Activated gamma-delta T cell treated with Interleukin-2 at 50 U/mL for 16 hours (primary cell): ENCODE results near the gene CBLN4.

ENCODE experiments used
- DNase-seq: peaks from one replicate; pipeline ENCODE4 v3.0.0-alpha.2; 2020

Gene CBLN4

DNA sequence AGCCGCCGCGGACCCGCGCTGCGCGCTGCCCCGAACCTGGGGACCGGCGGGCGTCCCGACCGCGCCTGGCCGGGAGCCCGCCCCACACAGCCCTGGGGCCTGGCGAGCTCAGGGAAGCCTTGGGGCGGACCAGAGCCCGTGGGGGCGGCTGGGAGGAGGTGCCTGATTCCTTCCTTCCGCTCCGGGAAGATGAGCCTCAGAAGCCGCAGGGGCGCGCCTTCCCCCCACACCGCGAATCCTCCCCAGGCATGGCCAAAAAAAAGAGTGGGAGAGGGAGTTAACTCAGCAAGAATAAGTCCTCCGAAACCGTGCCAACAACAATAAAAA lies at the start of gene CBLN4:
Gene CBLN4, minus strand, starts transcription at position 131 of the 327 bp plus-strand sequence. CDS start 1,348 bp downstream, outside the sequence.
- DNase-seq, result no peak

DNA sequence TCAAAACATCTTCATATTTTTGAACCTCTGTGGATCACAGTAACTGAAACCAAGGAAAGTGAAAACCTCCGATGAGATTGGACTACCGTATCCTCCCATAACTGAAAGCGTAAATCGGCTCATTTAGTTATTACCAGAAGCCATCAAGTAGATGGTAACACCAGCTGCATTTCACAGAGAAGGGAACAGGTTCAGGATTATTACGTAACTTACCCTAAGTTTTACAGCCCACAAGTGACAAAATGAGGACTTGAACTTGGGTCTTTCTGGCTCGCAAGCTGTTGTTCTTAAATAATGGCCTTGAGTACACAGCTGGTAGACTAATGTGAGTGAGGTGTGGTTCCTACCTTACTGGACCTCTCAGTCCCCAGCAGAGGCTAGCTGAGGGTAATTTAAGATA lies 37.9 kb upstream of the CBLN4 start:
- DNase-seq, result no peak

DNA sequence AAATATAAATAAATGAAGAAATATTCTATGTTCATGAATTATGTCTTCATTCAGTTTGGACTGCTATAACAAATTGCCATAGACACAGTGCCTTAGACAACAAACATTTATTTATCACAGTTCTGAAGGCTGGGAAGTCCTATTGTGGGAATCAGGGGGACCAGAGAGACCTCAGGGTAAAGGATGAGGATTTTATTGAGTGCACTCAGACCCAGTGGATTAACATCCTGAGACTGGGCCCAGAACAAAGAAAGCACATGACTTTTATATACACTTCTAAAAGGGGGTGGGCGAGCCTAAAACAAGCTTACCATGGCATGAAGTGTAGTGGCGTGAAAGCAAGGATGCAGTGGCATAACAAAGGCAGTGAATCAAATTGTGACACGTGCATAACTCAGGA lies 26.9 kb upstream of the CBLN4 start:
- DNase-seq, result no peak

DNA sequence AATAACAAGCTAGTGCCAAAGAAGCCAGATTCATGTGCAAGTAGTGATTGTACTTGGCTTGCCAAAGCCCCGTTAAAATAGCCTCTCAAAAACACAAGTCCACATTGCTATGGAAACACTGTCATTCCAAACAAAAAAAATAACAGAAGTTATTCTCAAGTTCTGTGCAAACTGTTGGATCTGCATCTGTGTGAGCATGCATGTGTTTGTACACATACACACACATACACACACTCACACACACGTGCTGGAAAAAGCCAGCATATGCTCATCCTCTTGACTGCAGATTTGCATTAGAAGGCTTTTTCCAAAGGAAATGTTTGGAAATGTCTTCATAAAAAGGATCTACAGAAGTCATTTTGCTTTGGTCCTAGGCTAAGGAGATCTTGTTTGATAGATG lies 13.4 kb upstream of the CBLN4 start:
- no peak for DNase-seq

DNA sequence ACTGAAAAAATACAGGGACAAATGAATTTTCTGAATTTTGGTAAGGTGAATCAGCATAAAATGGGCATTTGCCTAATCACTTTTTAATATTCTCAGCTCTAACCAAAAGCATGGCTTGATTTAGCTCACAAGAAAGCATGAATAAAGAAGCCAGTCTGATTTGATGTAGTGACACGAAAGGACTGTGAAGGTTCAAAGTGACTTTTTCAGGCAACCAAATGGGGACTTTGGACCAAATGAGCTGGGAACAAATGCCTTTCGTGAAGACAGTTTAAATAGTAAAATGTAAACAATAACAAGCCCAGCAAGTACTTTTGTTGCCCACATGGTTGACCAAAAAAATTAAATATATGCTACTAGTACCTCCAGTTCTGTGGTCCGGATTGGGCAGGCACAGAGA lies 12.9 kb upstream of the CBLN4 start:
- DNase-seq, result no peak

DNA sequence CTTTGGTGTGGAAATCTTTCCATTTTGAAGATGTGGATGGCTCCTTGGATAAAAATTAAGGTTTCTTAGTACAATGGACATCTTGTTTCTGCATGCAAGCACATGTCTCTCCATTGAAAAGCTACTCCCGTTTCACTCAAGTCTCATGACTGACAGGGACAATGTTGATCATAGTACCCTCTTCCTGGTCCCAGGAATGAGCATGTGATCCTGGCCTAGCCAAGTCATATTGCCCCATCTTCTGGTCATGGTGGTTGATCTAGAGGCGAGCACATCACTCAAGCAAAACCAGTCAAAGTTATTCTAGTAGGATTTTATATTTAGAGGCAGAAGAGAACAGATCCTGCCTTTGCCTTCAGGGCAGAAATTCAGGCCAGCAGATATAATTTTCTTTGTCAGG lies 12.2 kb upstream of the CBLN4 start:
- DNase-seq, result no peak

DNA sequence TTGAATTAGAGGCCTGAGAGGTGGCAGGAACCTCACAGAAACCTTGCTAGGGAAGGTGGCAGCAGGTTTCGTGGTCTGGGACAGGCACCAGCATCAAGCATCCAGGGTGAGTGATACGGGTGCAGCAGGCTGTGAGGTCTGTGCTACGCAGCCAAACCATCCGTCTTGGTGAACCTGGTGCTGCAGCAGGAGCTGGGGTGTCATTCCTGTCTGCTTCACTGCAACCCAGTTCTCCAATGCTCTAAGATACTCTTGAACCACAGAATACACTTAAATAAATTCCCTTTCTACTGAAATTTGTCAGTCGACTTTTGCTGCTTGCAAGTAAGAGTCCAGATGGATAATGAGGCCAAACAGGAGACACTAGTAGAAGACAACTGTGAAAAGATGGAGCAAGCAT lies 9.7 kb upstream of the CBLN4 start:
- no peak for DNase-seq

DNA sequence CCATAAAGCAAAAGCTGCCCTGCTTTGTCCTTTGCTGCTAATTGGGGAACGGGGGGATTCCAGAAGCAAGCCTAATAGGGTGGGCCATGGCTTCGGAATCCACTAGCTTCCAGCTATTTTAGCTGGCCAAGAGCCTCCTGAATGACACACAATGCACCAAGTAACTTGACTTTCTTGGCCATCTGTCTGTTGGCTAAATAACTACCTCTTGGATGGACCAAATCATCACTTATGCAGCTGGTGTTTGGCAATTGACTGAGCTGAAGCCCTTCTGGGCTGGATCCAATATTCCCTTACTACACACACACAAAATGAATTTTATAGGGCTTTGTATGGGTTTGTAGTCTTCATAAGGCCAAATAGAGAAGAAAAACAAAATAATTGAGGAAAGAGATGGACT lies 8.8 kb upstream of the CBLN4 start:
- no peak for DNase-seq

DNA sequence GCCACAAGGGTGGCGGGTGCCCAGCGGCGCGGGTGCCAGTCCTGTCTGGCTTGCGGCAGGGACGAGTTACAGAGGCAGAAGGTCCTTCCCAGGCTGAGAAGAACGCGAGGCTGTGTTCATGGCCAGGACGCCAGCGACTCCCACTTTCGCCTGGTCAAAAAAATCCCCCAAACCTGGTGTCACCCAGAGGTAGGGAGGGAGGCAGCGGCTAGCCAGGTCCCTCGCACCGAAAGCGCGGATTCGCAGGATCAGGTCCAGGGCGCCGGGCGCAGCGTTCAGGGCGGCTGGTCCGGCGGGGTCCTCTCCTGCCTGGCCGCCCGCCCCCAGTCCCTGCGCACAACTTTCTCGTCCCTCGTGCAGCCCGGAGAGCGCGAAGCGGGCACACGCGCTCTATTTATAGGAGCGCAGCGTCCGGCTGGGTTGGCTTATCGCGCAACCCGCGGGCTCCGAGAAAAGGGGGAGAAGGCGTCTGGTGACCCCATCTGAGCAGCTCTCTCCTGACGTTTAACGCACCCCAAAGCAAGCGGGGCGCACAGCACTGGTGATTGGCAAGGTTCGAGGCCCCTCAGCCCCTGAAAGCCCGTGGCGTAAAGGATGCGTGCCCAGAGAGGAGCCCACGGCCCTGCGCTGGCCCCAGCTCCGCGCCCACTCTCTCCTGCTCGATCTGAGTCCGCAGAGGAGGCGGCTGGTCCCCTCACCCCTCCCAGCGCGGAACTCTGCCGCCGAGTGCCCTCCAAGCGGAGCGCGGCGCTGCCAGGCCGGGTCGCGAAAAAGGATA lies 519 bp downstream of the CBLN4 start:
- no peak for DNase-seq

DNA sequence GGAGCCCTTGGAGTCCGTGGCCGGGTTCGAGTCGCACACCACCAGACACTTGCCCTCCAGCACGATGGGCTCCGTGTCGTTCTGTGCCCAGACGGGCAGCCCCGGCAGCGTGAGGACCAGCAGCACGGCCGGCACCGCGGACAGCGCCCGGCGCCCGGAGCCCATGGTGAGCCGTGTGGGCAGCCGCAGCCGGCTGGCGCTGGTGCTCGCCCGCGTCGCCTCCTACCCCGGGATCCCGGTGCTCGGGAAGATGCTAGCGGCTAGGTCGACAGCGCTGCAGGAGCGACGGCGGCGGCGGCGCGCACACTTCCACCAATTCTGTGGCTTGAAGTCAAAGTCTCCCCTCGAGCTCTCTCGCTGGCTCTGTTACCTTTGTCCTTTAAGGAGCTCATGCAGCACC lies 1.3 kb downstream of the CBLN4 start:
- no peak for DNase-seq

DNA sequence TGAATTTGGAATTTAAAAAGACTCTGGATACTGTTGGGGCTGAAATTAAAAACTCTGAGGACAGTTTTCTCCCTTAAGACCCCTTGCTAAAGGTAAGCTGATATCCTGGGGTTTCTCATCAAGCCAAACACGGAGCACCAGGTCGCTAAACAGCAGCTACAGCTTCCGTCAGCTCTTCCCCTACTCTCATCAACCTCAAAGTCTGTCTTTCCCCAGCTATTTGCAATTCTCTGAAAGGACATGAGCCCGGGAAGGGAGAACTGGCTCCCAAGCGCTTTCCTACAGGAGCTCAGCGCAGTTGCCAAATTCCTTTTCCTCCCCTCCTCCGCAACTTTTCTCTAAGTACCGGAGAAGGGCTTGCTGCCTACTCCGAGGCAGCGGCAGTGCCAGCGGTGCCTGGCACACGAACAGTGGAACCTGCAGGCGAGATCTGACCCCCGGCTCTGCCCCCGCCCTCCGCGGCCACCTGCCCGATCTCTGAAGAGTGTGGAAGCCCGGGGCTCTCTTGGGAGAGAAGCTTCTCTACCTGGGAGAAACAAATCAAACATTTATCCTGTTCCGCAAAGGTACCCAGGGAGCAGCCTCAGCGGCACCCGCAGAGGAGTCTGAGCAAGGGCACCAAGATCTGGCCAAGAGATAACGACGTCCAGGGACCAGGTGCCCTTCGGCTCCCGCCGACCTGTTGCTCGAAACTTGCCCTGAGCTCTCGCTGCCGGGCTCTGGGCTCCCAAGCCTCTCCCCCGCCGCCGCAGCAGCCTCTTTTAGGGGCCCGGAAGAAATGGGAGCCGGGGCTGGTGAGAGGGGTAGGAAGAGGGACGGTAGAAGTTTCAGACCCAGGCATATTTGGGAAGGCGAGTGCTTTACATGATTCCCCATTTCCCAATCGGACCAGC lies 2.2 kb downstream of the CBLN4 start:
- no peak for DNase-seq

DNA sequence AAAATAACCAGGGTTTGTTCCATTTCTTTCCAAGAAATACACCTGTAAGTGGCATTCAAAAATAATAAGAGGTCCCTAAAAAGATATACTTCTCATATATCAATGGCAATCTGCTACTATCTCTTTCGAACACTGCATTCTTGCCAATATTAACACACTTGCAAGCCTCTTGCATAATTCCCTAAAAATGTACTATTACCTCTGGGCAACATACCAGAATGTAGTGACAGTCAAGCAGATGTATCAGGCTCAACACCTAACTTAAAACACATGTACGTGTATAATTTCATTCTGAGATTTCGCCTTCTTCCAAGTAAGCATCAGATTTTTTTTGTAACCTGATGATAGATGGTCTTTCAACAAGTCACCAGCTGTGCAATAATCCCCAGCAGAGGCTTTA lies 3.4 kb downstream of the CBLN4 start:
- no peak for DNase-seq

DNA sequence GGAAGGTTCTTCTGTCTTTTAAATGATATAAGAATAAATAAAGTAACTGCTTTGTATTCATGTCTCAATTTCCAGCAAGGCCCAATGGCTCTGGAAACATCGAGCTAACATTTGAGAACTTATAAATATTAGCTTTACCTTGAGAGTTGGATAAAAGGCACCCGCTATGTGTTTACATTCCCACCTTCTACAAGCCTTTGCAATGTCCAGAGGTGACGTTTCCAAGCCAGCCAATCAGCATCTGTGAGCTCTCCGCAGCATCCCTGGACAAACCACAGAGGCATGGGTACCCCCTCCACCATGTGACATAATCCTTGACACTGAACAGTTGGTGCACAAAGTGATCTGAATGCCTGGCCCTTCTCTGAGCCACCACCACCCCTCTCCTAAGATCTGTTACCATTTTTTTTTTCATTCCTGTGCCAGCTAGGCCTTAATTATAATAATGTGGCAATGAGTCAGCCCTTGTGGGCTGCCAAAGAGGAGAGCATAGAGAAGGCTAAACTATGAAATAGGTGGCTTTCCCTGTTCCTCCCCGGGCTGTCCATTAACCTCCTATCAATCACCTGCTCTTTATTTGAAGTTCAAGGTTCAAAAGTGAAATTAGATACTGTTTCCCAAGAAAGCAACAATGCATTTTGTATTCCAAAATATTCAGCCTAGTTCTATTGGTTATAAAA lies 4.1 kb downstream of the CBLN4 start:
- DNase-seq, result no peak

DNA sequence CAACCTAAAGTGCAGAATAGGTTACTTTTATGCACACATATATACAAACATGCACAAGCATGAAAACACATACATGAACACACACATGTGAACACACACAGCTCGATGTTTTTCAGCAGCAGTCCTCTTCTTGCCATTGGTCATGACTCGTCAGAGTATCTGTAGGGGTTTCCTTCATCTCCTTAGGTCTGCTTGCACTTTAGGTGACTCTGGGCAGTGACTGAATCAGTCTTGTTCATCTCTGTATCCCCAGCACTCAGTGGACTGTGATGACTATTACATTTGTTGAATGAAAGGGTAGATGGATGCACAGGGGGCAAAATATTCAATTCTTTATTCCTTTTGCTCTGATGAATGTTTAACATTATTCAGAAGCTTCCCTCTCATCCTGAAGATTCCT lies 26.8 kb downstream of the CBLN4 start:
- no peak for DNase-seq

DNA sequence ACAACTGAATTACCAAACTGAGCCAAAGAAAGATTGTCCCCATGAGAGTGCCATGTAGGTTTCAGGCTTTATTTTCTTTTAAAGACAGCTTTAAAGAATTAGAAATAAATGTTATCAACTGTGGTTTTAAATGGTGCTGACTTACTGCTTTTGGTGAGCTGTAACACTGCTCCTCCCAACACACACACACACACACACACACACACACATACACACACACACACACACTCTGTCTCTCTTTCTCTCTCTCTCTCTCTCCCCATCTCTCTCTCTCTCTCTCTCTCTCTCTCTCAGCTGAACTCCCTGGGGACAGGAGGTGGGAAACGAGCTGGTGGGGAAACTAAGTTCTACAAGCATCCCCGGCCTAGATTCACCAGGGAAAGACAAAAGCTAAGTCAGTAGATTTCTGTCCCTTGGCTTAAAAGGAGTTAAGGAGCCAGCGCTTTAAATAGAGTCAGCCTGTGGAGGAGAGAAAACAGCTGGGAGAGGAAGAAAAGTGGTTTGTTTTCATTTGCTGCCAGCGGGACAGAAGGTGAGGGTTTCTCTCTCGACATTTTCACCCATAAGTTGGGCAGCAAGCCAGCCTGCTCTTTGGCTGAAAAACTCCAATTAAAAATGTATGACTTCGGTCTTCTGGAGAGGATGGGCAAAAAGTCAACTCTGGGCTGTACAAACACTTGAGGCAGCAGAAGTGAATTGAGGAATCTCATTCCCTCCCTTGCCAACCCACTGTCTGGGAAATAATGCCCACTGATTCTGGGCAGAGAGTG lies 27.4 kb downstream of the CBLN4 start:
- no peak for DNase-seq

DNA sequence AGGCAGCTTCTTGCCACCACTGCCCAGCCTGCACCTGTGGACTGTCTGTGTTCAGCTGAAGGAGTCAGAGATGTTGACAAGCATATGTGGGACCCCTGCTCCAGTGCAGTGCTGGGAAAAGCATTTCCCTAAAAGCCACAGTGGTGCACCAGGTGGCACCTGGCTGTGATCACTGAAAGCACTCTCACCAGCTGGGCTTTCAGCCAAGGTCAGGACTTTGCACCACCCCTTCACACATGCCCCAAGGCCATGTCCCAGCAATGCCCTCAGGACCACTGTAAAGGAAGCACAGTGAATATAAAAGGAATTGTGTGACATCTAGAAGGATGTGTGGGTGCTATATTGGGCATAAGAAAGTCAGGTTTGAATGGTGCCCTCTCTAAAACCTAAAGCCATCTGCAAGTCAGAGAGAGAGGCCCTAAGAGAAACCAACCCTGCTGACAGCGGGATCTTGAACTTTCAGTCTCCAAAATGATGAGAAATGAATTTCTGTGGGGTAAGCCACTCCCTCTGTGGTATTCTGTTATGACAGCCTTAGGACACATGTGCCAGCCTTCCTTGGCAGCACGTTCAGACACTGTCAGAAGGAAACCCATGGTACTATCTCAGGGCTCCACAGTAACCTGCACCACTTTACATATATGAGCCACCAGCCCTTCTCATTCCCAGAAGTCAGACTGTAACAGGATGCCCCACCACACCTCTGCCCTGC lies 30.7 kb downstream of the CBLN4 start:
- DNase-seq, result no peak

DNA sequence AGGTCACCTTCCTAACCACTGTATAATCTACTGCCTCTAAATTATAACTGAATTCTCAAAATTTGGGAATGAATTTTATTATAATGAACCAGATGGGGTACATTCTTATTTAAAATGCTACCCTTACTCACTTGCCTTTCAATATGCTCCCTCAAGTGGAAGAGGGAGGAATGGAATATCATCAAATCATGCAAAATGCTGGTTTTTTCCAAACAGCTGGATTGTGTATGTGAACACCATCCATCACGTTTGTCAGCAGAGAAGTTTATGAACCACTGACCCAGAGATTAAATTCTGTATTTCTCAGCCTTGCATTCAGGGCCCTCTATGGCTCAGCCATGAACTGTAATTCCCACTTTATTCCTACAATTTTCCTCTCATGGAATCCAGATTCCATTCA lies 40.5 kb downstream of the CBLN4 start:
- DNase-seq, result no peak

DNA sequence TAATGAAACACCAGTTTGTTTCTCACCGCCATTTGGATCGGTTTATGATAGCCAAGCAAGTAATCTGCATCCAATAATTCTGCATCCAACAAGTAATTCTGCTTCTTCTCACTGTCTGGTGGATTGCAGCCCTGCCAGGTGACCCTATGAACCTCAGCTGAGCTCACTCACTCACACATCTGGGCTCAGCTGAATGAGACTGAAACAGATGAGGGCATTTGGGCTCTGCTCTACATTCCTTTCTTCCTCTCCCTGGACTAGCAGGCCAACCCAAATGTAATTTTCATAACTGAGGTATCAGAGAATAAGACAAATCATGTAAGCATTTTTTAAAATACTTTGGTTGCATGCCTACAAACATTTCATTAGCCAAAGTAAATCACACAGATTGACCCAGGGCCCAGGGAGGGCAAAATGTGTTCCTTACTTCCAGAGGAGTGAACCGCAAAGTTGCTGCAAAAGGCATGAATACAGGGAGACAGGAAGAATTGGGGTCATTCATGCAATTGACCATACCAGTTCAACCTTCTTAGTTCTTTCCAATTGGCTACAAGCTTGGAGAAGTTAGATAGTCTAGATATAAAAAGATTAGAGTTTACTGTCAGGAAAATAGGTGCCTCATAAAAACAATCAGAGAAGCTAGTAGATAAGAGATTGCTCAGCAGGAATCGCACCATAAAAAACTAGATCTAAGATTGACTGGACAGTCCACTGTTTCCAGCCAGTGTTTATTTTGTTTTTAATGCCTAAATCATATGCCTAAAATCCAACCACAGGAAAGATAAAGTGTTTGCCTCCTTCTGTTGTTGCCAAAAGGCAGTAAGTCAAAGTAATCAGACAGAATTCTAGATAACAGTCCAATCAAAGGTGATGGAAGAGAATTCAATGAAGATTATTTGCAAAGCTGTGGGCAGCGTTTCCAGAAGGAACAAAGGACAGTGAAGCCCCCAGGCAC lies 43.7 kb downstream of the CBLN4 start:
- DNase-seq, result no peak

DNA sequence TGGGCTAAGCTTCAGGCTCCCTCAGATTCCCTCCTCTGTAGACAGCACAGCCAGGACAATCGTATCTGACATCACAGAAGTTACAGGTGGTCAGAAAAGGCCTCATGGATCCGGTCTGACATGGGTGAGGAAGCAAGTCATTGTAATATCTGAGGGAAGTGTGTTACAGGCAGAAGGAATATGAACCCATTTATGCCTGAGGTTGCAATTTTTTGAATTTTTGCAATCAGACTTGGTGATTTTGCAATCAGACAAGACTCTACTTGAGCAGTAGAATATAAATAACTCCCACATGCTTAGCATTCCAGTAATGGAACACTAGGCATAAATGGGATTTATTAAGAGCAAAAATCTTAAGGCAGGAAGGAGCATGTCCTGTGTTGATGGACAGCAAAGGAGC lies 52.1 kb downstream of the CBLN4 start:
- no peak for DNase-seq

DNA sequence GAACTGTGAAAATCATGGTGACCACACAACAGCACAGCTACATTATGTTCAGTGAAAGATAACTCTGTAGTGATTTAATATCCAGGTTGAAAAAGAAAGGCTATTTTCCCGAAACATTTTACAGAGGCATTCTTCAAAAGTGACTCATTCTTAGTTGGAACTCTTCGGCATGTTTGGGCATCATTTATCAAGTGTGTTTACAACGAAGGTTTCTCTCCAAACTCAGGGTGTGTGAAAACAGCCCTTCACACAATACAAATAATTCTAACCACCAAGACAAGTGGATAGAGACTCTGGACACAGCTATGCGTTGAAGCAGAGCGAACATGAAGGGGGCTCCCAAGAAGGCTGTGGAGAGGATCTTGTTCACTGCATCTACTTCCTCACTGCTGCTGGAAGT lies 57.6 kb downstream of the CBLN4 start:
- no peak for DNase-seq
